SK-N-SH (cell line): Measurements from ENCODE around the gene ZNF804A. TPM values are rescaled to one million over a fixed set of nuclear protein-coding genes. Genes with fewer than 3 reads are reported as not detected.
A peak's percentile ranks its signal among the peaks of the same experiment; 100 is the strongest.

Experiments used
- CTCF ChIA-PET: fragments of 300-600, 350-600 bp; formaldehyde crosslinking; extraction: SDS; loops from one replicate; lab custom pipeline; 2021; lab: Yijun Ruan, JAX
- POLR2A ChIA-PET: fragments of 350-600 bp; sonication (Branson Sonifier 250); formaldehyde crosslinking; extraction: SDS; loops from one replicate; lab custom pipeline; 2020; ENCODE audit warnings: antibody characterized with exemption, inconsistent platforms; lab: Yijun Ruan, JAX
- DNase-seq: peaks from one replicate; pipeline ENCODE4 v3.0.0; 2012
- H2AFZ ChIP-seq: fragments of 200-600 bp; sonication (generic); 2 replicates; pipeline ENCODE4 v1.8.1; 2016; ENCODE audit warnings: antibody characterized with exemption, mild to moderate bottlenecking, low read depth
- H3F3A ChIP-seq: fragments of 200-600 bp; sonication (generic); replicated peaks from 2 replicates; pipeline ENCODE3; 2016; ENCODE audit warnings: antibody characterized with exemption, mild to moderate bottlenecking; ENCODE audit not compliant: insufficient read depth
- H3K27ac ChIP-seq, 2 experiments: fragments of 200-500 bp in 1 of 2; fragments of 200-600 bp in 1 of 2; sonication (Bioruptor generic) in 1 of 2; sonication (generic), shearing (Covaris generic) in 1 of 2; 2 replicates each; pipeline versions ENCODE4 v1.5.1 to v1.6.1; 2014 to 2016; ENCODE audit warnings: low read depth in 2 of 2, inconsistent platforms in 1 of 2, low read length in 1 of 2, mild to moderate bottlenecking in 1 of 2, mixed read lengths in 1 of 2
- H3K27me3 ChIP-seq: fragments of 200-600 bp; sonication (generic), shearing (Covaris generic); 2 replicates; pipeline ENCODE4 v1.6.1; 2016; ENCODE audit warnings: mixed run types; ENCODE audit not compliant: insufficient read depth
- H3K36me3 ChIP-seq, 2 experiments: fragments of 200-500 bp in 1 of 2; fragments of 200-600 bp in 1 of 2; sonication (Bioruptor generic) in 1 of 2; sonication (generic) in 1 of 2; replicated peaks in 1 of 2; 2 replicates each; pipeline versions ENCODE3 to v1.5.1; 2014 to 2016; ENCODE audit warnings: low read length in 1 of 2, mild to moderate bottlenecking in 1 of 2; ENCODE audit not compliant: insufficient read depth in 2 of 2, control insufficient read depth in 1 of 2
- H3K4me1 ChIP-seq, 2 experiments: fragments of 200-500 bp in 1 of 2; fragments of 200-600 bp in 1 of 2; sonication (Bioruptor generic) in 1 of 2; sonication (generic), shearing (Covaris generic) in 1 of 2; 2 replicates each; pipeline versions ENCODE4 v1.5.1 to v1.6.1; 2014 to 2016; ENCODE audit warnings: low read depth in 1 of 2, low read length in 1 of 2, mixed run types in 1 of 2; ENCODE audit not compliant: insufficient read depth in 2 of 2, control insufficient read depth in 1 of 2
- H3K4me2 ChIP-seq: fragments of 200-600 bp; sonication (generic), shearing (Covaris generic); 2 replicates; pipeline ENCODE4 v1.6.1; 2017; ENCODE audit warnings: mixed run types
- H3K4me3 ChIP-seq, 2 experiments: fragments of 200-500 bp in 1 of 2; fragments of 200-600 bp in 1 of 2; sonication (Bioruptor generic) in 1 of 2; sonication (generic), shearing (Covaris generic) in 1 of 2; 2 replicates each; pipeline versions ENCODE4 v1.5.1 to v1.8.1; 2014 to 2016; ENCODE audit warnings: low read depth in 2 of 2, inconsistent platforms in 1 of 2, low read length in 1 of 2, mild to moderate bottlenecking in 1 of 2, mixed read lengths in 1 of 2, moderate library complexity in 1 of 2
- H3K79me2 ChIP-seq: fragments of 200-600 bp; sonication (generic); 2 replicates; pipeline ENCODE4 v1.8.1; 2017; ENCODE audit warnings: mild to moderate bottlenecking; ENCODE audit not compliant: insufficient read depth
- H3K9ac ChIP-seq: fragments of 200-600 bp; sonication (generic); 2 replicates; pipeline ENCODE4 v1.6.1; 2017; ENCODE audit warnings: mixed run types
- H3K9me2 ChIP-seq: fragments of 200-600 bp; sonication (generic); 2 replicates; pipeline ENCODE4 v1.6.1; 2017; ENCODE audit warnings: mixed run types
- H3K9me3 ChIP-seq: fragments of 200-600 bp; sonication (generic); 2 replicates; pipeline ENCODE4 v1.6.1; 2017; ENCODE audit warnings: mixed run types, mild to moderate bottlenecking, moderate library complexity
- H4K20me1 ChIP-seq: fragments of 200-600 bp; sonication (generic); 2 replicates; pipeline ENCODE4 v1.6.1; 2017; ENCODE audit warnings: mild to moderate bottlenecking, mixed run types; ENCODE audit not compliant: insufficient read depth
- CHD2 ChIP-seq: fragments of 150-350 bp; IDR thresholded peaks from 2 replicates; pipeline ENCODE4 v1.6.1; 2018; ENCODE audit warnings: low read length; ENCODE audit not compliant: partially characterized antibody
- ELF1 ChIP-seq: IDR thresholded peaks from 2 replicates; pipeline ENCODE4 v1.4.0; 2012
- EP300 ChIP-seq, 2 experiments: IDR thresholded peaks; 2 replicates each; pipeline versions ENCODE4 v1.4.0 to v1.6.1; 2012; ENCODE audit warnings: borderline replicate concordance in 1 of 2, low read depth in 1 of 2, low read length in 1 of 2
- FOXJ3 ChIP-seq: sonication (generic); formaldehyde crosslinking; IDR thresholded peaks from 2 replicates; pipeline ENCODE4 v1.5.1; 2020; ENCODE audit warnings: mild to moderate bottlenecking, missing genetic modification reagents
- GATA2 ChIP-seq: sonication (generic); formaldehyde crosslinking; IDR thresholded peaks from 2 replicates; pipeline ENCODE4 v1.5.0; 2020; ENCODE audit warnings: mild to moderate bottlenecking, missing genetic modification reagents
- JUND ChIP-seq: IDR thresholded peaks from 2 replicates; pipeline ENCODE4 v1.4.0; 2012
- MEF2A ChIP-seq: IDR thresholded peaks from 2 replicates; pipeline ENCODE4 v1.4.0; 2012; ENCODE audit warnings: low read depth, borderline replicate concordance
- MXI1 ChIP-seq: IDR thresholded peaks from 2 replicates; pipeline ENCODE4 v1.6.1; 2012; ENCODE audit warnings: mild to moderate bottlenecking, low read depth, low read length, improper control_type of control experiment
- POLR2AphosphoS5 ChIP-seq: IDR thresholded peaks from 2 replicates; pipeline ENCODE4 v1.6.1; 2012; ENCODE audit warnings: low read depth, low read length
- RAD21 ChIP-seq: IDR thresholded peaks from 2 replicates; pipeline ENCODE4 v1.6.1; 2012; ENCODE audit warnings: mild to moderate bottlenecking, low read length
- RCOR1 ChIP-seq: fragments of 150-350 bp; IDR thresholded peaks from 2 replicates; pipeline ENCODE4 v1.6.1; 2017; ENCODE audit warnings: antibody characterized with exemption, low read length
- RFX5 ChIP-seq: IDR thresholded peaks from 2 replicates; pipeline ENCODE4 v1.6.1; 2012; ENCODE audit warnings: mild to moderate bottlenecking, improper control_type of control experiment, low read length
- RXRA ChIP-seq: IDR thresholded peaks from 2 replicates; pipeline ENCODE4 v1.4.0; 2012; ENCODE audit warnings: low read depth, mild to moderate bottlenecking, borderline replicate concordance
- TAF1 ChIP-seq: IDR thresholded peaks from 2 replicates; pipeline ENCODE4 v1.6.1; 2012; ENCODE audit warnings: low read depth, mild to moderate bottlenecking, low read length, moderate library complexity, borderline replicate concordance
- TCF12 ChIP-seq: IDR thresholded peaks from 2 replicates; pipeline ENCODE4 v1.4.0; 2012
- TEAD4 ChIP-seq: IDR thresholded peaks from 2 replicates; pipeline ENCODE4 v1.4.0; 2012; ENCODE audit warnings: mild to moderate bottlenecking, borderline replicate concordance; ENCODE audit not compliant: insufficient read depth
- YY1 ChIP-seq: IDR thresholded peaks from 2 replicates; pipeline ENCODE4 v1.4.0; 2012; ENCODE audit warnings: low read depth, mild to moderate bottlenecking
- WGBS: methylation state at CpG from one replicate; pipeline ENCODE4 v1.1.6; 2017; ENCODE audit warnings: low lambda C conversion rate; 5-methylcytosine and 5-hydroxymethylcytosine counted together
- polyA plus RNA-seq, 3 experiments: library from polyadenylated mRNA; depleted of rRNA; stranded (reverse); fragments of >200 nt; gene quantifications; 2 replicates each; pipeline ENCODE4 v1.2.3, GENCODE V29; 2012
- TF ChIP-seq, protein P1 (sequence below): fragments of 150-350 bp; IDR thresholded peaks from 2 replicates; pipeline ENCODE4 v1.6.1; 2016; ENCODE audit warnings: mild to moderate bottlenecking, low read depth, low read length
- TF ChIP-seq, protein P2 (sequence below): fragments of 200-600 bp; sonication (generic); IDR thresholded peaks from 2 replicates; pipeline ENCODE4 v1.6.1; 2017; ENCODE audit warnings: antibody characterized with exemption, mild to moderate bottlenecking, moderate library complexity
- TF ChIP-seq, protein P3 (sequence below): IDR thresholded peaks from 2 replicates; pipeline ENCODE4 v1.4.0; 2012; ENCODE audit warnings: low read depth

ZNF804A gene
- polyA plus RNA-seq, 1 of the 3 experiments (the other 2 are of a cell fraction): 0.02 TPM

DNA sequence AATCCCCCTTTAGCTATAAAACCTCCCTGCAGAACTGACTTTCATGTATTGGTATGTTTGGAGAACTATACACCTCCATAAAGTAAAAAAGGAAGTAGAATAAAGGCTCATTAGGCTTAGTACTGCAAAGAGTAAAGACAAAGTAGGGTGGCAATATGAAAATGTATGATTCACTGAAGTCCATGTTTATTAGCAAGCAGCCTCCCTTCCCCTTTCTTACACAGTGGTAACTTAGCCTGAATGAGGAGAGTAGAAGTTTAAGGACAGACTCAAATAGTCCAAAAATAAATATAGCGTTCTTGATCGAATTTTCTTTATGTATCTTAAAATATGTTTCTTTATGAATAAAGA is 1.5 kb downstream of the ZNF804A start (continued):
- no peak for TF ChIP-seq EP300 (IDR thresholded peaks at IDR 0.05; ENCODE audit: borderline replicate concordance in 1 of 2, low read depth in 1 of 2, low read length in 1 of 2)
- TF ChIP-seq GATA2: no peak
- TF ChIP-seq, protein P1, sequence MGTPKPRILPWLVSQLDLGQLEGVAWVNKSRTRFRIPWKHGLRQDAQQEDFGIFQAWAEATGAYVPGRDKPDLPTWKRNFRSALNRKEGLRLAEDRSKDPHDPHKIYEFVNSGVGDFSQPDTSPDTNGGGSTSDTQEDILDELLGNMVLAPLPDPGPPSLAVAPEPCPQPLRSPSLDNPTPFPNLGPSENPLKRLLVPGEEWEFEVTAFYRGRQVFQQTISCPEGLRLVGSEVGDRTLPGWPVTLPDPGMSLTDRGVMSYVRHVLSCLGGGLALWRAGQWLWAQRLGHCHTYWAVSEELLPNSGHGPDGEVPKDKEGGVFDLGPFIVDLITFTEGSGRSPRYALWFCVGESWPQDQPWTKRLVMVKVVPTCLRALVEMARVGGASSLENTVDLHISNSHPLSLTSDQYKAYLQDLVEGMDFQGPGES: no peak
- no peak for TF ChIP-seq ELF1
- TF ChIP-seq RFX5: no peak

DNA sequence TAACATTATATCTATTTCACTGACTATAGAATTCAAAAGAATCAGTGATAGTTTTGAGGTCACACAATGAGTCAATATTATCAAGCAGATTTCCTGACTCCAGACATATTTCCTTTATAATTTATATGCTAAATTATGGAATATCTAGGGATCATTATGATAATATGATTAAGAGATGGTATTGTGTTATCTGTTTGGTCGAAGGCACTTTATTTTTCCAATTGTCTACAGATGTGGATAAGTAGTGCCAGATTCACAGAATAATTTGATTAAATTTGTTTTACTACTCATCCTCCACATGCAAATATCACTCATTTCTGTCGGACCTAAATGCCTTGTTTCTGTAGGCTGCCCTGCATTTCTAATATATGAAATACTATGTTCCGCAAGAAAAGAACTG is 4.4 kb downstream of the ZNF804A start:
- Histone ChIP-seq H3K27ac (no peak overlapping the region), H3K9ac (no peak overlapping the region), H3K9me3 (peaks cover 4% of the 10 kb centered on the region; the same call in 1 of the 2 replicates), H3K4me2 (no peak overlapping the region), H3K9me2 (no peaks in the 10 kb centered on the region), H3K4me1 (peaks cover 0 to 8% of the 10 kb centered on the region in 2 experiments; a peak in 2 of 4 replicates), H3K36me3 (no peaks in the 10 kb centered on the region), H3F3A (no peaks in the 10 kb centered on the region), H3K27me3 (no peaks in the 10 kb centered on the region; the same call in 1 of the 2 replicates), H3K79me2 (no peaks in the 10 kb centered on the region), H3K4me3 (no peak overlapping the region), H2AFZ (no peak overlapping the region), H4K20me1 (no peaks in the 10 kb centered on the region)
- POLR2A ChIA-PET: no interaction called here
- CTCF ChIA-PET: no interaction called here
- peak; percentile 64 for DNase-seq
- 49% methylated on average over 3 of the region's 3 CpGs for WGBS
- peak; percentile 77; the same call in 1 of the 2 replicates for TF ChIP-seq RCOR1
- TF ChIP-seq TAF1: no peak
- TF ChIP-seq, protein P2, sequence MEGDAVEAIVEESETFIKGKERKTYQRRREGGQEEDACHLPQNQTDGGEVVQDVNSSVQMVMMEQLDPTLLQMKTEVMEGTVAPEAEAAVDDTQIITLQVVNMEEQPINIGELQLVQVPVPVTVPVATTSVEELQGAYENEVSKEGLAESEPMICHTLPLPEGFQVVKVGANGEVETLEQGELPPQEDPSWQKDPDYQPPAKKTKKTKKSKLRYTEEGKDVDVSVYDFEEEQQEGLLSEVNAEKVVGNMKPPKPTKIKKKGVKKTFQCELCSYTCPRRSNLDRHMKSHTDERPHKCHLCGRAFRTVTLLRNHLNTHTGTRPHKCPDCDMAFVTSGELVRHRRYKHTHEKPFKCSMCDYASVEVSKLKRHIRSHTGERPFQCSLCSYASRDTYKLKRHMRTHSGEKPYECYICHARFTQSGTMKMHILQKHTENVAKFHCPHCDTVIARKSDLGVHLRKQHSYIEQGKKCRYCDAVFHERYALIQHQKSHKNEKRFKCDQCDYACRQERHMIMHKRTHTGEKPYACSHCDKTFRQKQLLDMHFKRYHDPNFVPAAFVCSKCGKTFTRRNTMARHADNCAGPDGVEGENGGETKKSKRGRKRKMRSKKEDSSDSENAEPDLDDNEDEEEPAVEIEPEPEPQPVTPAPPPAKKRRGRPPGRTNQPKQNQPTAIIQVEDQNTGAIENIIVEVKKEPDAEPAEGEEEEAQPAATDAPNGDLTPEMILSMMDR: no peak
- TF ChIP-seq POLR2AphosphoS5: 0 out of 2 replicates have a peak, but pooled peaks have one; percentile 19
- TF ChIP-seq GATA2: peak; percentile 76
- peak in 1 of 2 experiments; percentile 87; a peak in 2 of 4 replicates for TF ChIP-seq EP300 (IDR thresholded peaks at IDR 0.05; ENCODE audit: borderline replicate concordance in 1 of 2, low read depth in 1 of 2, low read length in 1 of 2)
- TF ChIP-seq FOXJ3 (CRISPR knock-in tag): no peak
- no peak for TF ChIP-seq RXRA
- TF ChIP-seq MXI1: no peak
- TF ChIP-seq JUND: no peak
- 0 out of 2 replicates have a peak, but pooled peaks have one; percentile 24 for TF ChIP-seq TCF12
- no peak for TF ChIP-seq MEF2A
- no peak for TF ChIP-seq CHD2
- TF ChIP-seq, protein P3, sequence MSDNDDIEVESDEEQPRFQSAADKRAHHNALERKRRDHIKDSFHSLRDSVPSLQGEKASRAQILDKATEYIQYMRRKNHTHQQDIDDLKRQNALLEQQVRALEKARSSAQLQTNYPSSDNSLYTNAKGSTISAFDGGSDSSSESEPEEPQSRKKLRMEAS: no peak
- no peak for TF ChIP-seq TEAD4
- no peak for TF ChIP-seq ELF1
- no peak; the same call in 1 of the 2 replicates for TF ChIP-seq RAD21
- no peak for TF ChIP-seq YY1
